Left kidney (tissue), 2 donors: ENCODE results near the gene CEACAM19. TPM values are rescaled to one million over a fixed set of nuclear protein-coding genes. Genes with fewer than 3 reads are reported as not detected.
"Not testable (repeated sequence)": the region's sequence is repeated elsewhere in the genome, so short reads cannot be mapped to it uniquely, and the experiment has no call there.

Experiments
- DNase-seq: peaks from one replicate; pipeline ENCODE4 v3.0.0-alpha.2; 2013
- polyA plus RNA-seq: library from polyadenylated mRNA; unstranded; fragments of 120-200 nt; gene quantifications from one replicate; pipeline ENCODE4 v1.2.1, GENCODE V29; 2013; ENCODE audit not compliant: insufficient read length

The CEACAM19 gene
- polyA plus RNA-seq, 1 donor, result 22.7 TPM

- no peak for DNase-seq
Observed at GRCh38 chr19:44645407-44646048, 25.8 kb upstream of the CEACAM19 start.

GRCh38 chr19:44646049-44646416 lies 25.2 kb upstream of the CEACAM19 start:
- no peak for DNase-seq

GRCh38 chr19:44647144-44647543 lies 24.1 kb upstream of the CEACAM19 start:
- no peak for DNase-seq

GRCh38 chr19:44648631-44649251 lies 22.5 kb upstream of the CEACAM19 start:
- no peak for DNase-seq

- no peak for DNase-seq
Observed at GRCh38 chr19:44649578-44650145, 21.6 kb upstream of the CEACAM19 start.

GRCh38 chr19:44653343-44653742 lies 17.9 kb upstream of the CEACAM19 start:
- no peak for DNase-seq

GRCh38 chr19:44653977-44654774 lies 17.1 kb upstream of the CEACAM19 start:
- DNase-seq, result no peak

- DNase-seq, result peak; percentile 50
Observed at GRCh38 chr19:44657211-44657921, 13.9 kb upstream of the CEACAM19 start.

GRCh38 chr19:44658069-44658733 lies 13.1 kb upstream of the CEACAM19 start:
- DNase-seq, result no peak

- DNase-seq, result no peak
Observed at GRCh38 chr19:44660081-44660480, 11.2 kb upstream of the CEACAM19 start.

GRCh38 chr19:44661205-44661604 lies 10.1 kb upstream of the CEACAM19 start:
- no peak for DNase-seq

GRCh38 chr19:44661904-44662303 lies 9.4 kb upstream of the CEACAM19 start:
- DNase-seq, result no peak

- DNase-seq, result no peak
Observed at GRCh38 chr19:44662691-44663385, 8.4 kb upstream of the CEACAM19 start.

GRCh38 chr19:44663996-44664395 lies 7.3 kb upstream of the CEACAM19 start:
- DNase-seq, result no peak

- no peak for DNase-seq
Observed at GRCh38 chr19:44664976-44665375, 6.3 kb upstream of the CEACAM19 start.

- DNase-seq, result no peak
Observed at GRCh38 chr19:44666852-44667556, 4.3 kb upstream of the CEACAM19 start.

GRCh38 chr19:44668985-44669764 lies 2.1 kb upstream of the CEACAM19 start:
- DNase-seq, result no peak

GRCh38 chr19:44670027-44670426 lies 1.3 kb upstream of the CEACAM19 start:
- not testable (repeated sequence) for DNase-seq

GRCh38 chr19:44672226-44672625 lies 944 bp downstream of the CEACAM19 start:
- DNase-seq, result no peak

GRCh38 chr19:44673510-44673909 lies 2.2 kb downstream of the CEACAM19 start:
- DNase-seq, result no peak
